Pons (tissue), 1 donor: ENCODE measurements around the gene ATXN1.
A peak's percentile ranks its signal among the peaks of the same experiment; 100 is the strongest.

Source experiments
- DNase-seq: peaks from one replicate; pipeline ENCODE4 v3.0.0-alpha.2; 2016; ENCODE audit warnings: low spot score

ATXN1 gene

DNA sequence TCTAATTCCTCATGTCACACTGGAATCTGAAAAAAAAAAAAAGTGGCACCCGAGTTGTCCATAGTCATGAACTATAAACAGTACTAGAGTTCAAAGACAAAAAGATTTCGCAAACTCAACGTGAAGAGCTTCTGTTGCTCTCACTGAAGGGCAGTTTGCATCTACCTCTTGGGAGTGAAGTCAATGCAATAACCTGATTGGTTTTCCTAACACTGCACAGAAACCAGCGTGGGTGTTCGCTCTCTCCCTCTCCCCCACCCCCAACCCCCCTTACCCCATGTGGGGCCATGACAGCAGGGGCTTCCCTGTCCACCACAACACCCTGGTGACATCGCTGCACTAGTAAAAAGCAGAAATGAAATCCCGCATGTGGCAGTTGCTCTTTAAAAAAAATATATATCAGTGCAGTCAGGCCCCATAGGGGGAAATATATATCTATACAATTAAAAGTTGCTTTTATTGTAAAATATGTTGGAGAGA, 456.0 kb downstream of the ATXN1 start:
- DNase-seq: no peak

DNA sequence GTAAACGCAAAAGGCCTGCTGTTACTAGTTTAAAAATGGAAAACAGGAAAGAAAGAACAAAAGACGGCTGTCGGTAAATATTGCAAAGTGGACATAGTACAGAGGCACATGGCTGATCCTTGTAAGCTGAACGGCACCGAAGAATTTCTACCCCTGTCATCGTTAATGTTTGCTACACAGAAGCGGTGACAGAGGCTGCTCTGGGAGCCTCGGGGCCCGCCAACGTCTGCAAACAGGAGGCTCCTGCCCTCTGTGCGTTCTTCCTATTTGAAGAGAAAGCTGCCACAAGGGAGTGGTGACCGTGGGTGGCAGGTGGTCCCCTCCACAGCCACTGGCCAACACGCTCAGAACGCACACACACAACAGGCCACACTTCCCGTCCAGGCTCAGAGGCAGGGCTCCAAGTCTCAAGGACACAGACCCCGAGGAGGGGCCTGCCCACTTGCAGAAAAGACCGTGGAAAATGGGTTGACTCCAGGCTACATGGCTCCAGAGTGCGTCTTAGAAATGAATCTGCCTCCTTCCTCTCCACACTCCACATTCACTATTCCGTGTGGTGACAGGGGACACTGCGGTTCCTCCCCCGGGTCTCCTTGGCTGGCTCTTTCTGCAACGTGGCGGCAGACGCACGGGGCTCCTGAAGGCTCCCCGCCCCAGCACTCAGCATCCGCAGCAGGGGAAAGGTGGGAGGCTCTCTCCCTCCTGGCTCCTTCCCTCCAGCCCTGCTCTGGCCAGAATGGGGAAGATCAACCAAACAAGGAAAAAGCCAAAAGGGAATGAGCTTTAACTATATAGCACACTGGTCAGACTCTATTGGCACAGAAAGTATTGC, 458.3 kb downstream of the ATXN1 start:
- no peak for DNase-seq

DNA sequence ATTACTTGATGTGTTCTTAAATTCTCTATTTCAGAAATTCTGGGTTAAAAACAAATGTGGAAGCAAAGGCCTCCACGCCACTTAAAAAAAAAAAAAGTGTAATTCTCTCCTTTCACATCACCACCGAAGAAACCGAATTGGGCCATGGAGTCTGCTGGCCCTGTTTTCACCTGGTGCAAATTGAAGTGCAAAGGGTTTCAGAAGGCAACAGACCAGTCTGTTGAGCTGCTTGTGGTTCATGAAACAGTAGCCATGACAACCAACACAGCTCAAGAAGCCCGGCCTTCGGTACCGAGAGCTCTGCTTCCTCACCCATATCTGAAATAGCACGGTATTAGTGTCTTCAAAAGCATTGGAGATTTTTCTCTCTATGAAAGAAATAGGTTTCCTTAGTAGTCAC, 459.7 kb downstream of the ATXN1 start:
- DNase-seq: no peak

DNA sequence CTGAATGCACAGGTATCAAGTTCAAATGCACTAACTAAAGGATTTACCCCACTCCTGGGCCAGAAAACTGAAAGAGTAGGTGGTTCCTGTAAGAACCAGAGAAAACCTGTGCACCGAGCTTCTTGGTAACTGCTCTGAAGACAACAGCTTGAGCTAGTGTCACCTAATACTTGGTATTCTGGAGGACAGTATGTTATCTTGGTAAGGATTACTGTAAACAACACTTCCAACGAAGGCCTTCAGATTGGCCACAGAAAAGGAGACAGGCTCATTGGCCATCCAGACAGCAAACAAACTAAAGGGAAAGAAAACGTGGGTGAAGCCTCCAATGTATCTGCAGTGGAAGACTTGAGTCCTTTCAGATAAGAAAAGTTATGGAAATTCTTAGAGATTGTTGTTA, 461.4 kb downstream of the ATXN1 start:
- DNase-seq: no peak

DNA sequence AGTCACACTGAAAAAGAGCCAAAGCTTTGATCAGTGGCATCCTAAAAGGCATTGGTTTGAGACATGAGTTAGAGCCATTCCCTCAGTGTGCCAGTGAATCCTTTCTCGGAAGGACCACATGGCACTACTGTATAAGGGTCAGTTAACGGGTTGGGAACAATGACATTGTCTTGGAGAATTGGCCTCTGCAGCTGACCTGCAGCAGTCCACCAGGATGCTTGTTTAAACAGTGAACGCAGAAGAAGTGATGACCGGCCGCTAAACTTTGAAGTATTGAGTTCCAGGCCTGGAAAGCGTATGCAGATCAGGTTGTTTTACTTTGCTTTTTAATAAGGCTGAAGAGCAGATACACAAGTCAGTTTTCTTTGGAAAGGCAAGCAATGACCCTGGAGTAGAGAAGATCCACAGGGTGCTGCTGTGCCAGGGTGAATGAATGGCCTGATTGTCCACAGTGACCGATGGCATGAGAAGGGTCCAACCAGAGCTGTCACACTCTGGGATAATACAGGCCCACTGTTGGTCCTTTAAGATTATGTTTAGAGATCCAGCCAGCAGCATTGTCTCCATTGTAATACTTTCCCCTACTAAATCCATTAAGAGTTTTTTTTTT, 465.1 kb downstream of the ATXN1 start:
- peak; percentile 92 for DNase-seq

DNA sequence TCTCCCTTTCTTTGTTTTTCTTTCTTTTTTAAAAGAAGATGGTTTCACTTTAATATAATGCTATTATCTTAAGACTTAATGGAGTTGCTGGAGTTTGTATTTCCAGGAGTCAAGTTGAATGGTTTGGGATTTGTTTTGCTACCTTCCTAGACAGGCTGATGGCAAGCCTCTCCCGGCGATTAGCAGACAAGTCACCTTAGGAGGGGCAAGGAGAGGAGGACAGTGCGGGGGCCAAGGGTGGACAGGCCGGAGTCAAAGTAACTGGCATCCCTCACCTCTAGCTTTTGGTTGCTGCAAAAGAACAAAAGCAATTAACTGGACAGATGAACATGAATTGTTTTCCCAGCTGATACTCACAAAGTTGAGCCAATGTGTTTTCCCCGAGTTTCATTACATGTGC, 465.8 kb downstream of the ATXN1 start:
- no peak for DNase-seq

DNA sequence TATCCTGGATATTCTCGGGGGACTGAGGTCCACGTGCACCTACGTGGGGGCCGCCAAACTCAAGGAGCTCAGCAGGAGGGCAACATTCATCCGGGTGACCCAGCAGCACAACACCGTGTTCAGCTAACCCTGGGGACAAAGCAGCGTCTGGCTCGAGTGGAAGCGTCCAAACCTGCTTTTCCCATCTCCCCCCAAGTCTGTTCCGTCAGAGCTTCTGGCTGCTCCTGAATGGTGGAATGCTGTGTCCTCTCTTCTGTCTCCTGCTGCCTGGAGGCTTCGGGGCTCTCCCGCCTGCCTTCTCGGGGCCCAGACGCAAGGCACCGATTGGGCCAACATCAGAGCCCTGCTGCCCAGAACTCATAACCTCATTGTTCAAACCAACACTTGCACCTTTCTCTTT, 466.2 kb downstream of the ATXN1 start:
- peak; percentile 37 for DNase-seq

DNA sequence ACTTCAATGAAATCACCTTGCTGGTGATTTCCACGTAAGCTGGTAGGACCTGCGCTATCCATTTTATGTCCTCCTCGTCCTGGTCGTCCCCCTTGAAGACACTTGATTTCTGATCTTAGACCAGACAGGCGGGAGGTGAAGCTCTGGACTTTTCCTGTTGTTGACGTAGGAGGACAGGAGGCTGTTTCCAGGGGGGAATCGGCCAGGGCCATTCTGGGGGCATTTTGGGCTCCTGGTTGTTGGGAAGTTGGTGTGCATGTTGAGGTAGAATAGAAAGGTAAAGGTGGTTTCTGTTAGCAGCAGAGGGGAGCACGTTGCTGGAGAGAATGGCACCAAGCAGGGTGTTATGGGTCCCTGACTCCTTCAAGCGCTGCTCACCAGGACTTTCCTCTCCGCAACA, 466.9 kb downstream of the ATXN1 start:
- no peak for DNase-seq

DNA sequence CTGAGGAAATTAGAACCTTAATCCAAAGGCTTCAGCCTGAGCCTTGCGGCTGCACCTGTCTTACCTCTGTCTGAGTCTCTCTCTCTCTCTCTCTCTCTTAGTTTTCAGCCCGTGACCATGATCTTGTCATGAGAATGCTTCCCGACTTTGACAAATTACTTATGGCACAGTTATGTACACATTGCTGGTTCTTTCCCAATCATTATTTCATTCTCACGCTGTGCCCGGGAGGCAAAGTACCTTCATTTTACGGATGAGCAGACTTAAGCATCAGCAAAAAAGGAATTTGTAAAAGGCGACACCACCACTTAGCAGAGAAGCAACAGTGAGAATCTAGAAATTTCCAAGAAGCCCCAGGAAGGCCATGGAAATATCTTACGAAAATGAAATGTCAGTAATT, 468.3 kb downstream of the ATXN1 start:
- DNase-seq: no peak

DNA sequence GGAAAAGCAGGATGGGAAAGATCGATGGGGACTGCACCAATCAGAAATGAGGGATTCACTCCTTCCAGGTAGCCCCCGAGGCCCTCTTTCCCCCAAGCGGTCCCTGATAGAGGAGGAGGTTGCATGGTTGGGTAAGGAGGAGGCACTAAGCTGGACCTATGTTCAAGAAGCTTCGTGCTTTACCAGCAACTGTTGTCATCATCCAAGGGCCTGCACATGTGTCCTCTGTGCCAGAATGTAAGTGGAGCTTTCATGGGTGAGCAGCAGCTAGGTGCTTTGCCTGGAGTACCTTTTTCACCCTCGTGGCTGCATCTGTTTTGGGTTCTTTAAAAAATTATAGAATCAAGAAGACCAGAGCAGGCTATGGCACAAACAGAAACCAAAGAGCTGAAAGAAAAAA, 468.8 kb downstream of the ATXN1 start:
- no peak for DNase-seq

DNA sequence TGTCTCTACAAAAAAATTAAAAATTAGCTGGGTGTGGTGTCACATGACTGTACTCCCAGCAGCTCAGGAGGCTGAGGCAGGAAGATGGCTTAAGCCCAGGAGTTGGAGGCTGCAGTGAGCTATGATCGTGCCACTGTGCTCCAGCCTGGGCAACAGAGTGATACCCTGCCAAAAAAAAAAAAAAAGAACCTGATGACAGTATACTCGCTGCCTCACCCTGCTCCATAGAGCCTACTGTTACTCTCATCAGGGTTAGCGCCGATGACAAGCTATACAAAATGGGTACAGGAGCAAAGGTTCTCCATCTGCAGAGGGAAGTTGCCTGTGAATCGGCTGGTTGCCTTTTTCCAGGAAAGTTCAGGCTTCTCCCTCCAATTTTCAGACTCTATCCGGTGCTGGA, 469.5 kb downstream of the ATXN1 start:
- no peak for DNase-seq

DNA sequence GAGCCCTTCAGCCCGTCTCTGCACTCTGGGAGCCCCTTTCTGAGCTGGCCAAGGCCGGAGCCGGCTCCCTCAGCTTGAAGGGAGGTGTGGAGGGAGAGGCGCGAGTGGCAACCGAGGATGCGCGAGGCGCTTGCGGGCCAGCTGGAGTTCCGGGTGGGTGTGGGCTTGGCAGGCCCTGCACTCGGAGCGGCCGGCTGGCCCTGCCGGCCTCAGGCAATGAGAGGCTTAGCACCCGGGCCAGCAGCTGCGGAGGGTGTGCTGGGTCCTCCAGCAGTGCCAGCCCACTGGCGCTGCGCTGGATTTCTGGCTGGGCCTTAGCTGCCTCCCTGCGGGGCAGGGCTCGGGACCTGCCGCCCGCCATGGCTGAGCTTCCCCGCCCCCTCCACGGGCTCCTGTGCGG, 473.1 kb downstream of the ATXN1 start:
- DNase-seq: no peak

DNA sequence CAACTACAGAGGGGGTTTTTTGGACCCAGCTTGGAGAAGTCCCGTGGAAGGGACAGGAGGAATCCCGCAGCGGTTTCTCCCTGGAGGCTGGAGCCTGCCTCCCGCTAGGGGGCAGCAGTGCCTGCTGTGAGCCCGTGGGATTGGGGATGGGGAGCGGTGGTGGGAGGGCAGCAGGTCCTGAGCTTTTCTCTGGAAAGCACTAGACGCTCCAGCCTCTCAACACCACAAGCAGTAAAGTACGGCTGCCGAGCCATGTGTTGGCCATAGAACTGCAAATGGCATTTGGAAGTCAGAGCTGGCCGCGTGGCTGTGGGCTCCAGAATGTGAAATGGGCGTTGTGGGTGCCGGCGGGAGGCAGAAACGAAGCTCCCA, 475.1 kb downstream of the ATXN1 start:
- peak; percentile 77 for DNase-seq

DNA sequence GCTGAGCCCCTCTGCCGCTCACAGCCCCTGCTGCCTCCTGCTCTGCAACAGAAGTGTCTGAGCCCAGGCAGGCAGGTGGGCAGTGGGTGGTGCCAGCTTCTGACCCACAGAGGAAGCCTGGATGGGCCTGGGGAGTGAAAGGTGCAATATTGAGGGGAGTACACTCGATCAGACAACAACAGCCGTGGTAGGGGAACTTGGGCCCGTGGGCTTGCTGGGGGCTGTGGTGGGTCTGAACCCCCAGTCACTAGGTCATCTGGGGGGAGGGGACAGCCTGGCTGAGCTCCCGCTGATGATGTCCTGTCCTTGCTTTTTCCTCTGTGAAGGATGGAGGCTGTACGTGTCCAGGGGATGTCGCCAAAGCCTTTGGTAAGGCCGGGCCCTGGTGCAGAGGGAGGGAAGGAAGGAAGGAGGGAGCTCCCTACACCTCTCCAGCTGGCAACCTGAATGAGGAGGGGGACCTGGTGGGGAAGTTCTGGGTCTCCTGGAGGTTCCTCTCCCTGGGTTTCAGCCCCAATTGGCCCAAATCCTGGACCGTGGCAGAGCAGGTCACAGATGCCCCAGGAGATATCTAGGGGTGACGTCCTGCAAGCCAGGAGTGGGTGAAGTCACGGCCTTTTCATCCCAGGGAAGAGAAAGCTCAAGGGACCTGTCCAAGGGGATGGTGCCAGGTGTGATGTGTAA, 475.7 kb downstream of the ATXN1 start:
- DNase-seq: no peak

DNA sequence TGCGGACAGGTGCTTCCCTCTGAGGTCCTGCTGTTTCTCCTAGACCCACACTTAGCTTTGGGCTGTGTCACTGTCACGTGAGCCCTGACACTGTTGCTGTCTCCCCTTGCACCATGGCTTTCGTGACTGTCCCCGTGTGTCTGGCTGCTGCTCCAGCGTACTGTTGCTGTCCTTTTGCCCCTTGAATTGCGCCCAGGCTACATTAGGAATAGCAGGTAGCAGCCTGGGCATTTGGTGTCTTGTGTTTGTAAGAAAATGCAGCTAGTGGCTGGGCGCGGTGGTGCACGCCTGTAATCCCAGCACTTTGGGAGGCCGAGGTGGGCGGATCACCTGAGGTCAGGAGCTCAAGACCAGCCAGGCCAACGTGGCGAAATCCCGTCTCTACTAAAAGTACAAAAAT, 476.8 kb downstream of the ATXN1 start:
- no peak for DNase-seq

DNA sequence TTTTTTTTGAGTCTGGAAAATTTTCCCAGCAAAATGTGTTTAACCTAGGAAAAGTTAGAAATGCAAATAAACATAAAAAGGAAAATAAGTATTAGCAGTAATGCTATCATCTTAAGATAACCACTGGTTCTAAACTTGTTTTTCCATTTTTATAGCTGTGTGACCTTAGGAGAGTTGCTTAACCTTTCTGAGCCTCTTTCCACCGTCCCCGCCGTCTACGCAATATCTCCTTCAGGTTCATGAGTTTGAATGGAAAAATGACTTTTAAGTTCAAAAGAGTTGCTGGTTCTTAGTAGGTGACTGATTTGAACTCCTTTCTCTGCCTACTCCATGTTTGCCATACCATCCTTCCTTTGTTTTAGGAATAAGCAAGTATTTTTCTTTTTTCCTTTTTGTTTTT, 478.9 kb downstream of the ATXN1 start:
- no peak for DNase-seq

DNA sequence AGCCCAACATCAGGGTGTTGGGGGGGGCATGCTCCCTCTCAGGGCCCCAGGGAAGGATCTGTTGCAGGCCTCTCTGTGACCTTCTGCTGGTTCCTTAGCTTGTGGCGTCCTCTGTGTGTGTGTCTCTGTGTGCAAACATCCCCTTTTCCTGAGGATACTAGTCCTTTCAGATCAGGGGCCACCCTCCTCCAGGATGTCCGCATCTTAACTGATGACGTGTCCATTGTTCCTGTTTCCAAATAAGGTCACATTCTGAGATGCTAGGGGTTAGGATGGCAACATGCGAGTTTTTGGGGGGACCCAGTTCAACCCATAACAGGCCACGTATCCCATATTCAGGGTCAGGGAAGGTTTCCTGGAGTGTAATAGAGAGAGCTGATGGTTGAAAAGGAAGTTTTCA, 482.0 kb downstream of the ATXN1 start:
- DNase-seq: no peak

DNA sequence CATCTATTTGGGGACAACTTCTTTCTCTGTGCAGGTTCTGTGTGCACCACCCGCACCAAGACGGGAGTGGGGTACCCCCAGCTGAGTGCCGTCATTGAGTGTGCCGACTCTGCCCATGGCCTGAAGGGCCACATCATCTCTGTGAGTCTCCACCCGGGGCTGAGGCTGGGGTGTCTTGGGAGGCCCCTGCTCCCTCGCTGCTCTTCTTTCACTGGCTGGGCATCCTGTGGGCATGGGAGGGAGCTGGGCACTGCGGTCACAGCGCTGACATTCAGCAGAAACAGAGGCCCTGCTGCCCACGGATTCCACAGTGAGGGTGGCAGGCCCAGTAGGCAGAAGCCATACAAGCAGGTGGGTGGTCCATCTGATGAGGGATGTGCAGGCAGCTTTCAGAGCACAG, 482.5 kb downstream of the ATXN1 start:
- DNase-seq: no peak

DNA sequence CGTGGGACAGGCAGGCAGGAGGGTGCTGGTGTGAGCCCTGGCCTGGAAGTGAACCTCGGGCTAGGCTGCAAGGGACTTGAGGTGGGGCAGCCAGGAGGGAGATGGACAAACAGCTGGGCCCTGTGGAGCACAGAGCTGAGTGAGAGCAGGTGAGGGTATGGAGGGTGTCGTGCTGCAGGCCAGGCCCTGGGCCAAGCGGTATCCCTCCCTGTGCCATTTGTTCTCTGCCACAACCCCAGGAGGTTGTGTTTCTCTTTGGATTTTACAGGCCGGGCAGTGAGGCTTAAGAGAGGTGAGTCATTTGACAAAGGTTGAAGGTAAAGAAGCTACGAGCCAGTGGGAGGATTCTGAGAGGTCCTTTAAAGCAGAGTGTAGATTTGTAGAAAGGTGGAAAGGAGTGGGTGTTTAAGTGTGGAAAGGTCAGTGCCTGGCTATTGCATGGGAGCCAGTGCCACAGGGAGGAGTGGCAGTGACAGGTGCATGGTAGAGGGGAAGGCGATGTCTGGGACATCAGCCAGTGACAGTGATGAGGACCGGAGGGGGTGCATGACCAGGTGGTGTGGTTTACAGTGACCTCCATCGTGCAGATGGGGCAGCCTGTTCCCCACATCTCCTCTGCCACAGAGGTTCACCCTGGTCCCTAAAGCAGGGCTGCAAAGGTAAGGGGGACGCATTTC, 483.1 kb downstream of the ATXN1 start:
- no peak for DNase-seq

DNA sequence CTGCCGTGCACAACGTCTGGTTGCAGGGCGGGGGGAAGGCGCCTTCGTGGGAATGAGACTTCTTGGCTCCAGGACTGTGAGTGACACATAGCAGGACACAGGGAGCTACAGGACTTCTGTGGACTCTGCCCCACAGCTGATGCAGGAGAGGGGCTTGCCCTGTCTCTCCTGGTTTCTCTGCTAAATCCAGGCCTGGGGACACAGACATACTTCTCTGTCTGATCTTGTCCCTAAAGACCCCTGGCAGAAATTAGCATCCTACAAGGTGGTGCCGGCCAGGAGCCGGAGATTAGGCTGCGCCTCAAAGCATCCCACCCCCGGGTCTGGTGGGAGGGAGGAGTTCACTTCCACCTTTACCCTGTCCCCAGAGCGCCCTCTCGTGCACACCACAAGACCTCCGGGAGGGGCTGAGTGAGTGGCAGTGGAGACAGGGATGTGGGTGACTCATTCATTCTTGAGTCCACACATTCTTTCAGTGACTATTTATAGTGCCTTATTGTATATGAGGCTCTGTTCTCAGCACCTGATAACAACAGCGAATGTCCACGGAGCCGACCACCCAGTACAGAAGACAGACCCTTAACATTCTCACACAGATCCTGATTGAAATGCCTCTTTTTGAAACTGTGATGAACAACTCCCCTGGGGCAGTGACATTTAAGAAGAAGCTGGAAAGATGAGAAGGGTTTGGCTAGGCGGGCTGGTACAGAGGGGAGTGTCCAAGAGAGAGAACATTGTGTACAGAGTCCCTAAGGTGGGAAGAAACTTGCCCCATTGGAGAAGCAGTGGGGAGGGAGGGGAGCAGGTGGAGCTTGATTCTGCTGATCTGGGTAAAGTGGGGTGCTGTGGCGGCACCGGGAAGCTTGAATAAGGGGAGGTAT, 483.9 kb downstream of the ATXN1 start:
- peak; percentile 30 for DNase-seq

DNA sequence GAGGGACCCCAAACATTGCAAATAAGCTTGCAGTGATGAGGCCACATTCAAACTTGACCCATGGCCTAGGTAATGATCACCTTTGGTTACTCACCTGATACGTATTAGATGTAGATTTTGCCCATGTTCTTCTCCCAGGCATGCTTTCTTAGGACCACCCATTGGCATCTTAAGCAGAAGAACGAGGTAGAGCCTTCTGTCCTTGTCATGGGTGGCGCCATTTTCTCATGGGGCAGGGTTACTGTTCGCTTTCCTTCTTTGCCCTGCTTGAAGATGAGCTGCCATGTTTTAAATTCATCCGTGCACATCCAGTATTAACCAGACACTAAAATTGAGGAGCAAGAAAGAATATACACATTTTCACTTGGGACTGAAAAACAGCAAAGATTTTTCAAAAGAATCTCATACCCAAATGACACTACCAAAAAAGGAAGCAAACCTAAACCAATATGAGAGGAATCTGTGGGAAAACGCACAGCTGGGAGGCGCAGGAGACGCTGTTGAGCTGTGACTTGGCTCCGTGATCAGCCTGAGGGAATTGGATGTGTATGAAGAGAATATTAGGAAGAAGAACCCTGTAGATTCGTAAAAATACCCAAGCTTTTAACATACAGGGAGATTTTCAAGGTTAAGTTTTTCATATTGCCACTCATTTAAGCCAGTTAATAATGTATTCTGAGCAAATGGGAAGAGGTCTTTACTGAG, 486.2 kb downstream of the ATXN1 start:
- no peak for DNase-seq
